ENCODE data around the gene MYO7A.

MYO7A gene

DNA sequence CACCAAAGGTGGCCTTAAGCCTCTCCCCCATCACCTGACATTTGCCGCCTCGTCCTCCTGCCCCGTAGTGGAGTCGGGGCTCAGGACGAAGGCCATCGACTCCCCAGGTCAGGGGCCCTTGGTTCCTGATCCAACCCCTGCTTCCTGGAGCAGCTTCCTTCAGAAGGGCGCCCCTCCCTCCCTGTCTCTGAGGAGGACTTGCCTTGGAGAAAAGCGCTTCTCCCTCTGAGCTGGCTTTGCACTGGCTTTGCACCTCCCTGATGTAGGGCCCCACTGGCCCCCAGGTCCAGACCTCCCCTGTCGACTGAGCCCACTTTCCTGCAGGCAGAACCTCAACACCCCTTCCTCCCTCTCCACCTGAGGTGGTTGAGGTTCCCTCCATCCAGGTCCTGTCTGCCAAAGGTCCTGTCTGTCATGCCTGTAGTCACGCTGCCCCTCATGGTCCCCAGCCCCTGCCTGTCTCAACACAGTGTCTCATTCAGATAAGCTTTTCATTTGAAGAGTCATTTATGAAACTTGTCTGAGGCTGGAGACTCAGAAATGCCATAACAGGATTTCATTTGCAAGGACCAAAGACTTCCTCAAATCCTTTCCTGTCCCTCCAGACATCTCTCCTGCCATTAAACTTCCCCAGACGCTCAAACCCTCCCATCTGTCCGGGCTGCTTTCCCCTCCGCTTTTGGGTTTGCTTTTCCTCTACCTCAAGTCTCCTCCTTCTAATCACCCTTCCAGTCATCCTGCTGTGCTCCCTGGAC lies 78.4 kb downstream of the MYO7A start:
- peaks cover 0 to 22% (median 0%) of the 10 kb centered on the region in 11 experiments; a peak in 4 of 22 replicates for H3K27me3 ChIP-seq
- H3K9ac ChIP-seq = 0 out of 22 replicates have a peak overlapping the region, but pooled peaks of 2 of the 11 experiments have one; percentile 4 to 18
- peak overlapping the region in 2 of 11 experiments; percentile 7 to 18; a peak in 2 of 22 replicates for H3K27ac ChIP-seq
- TF ChIP-seq Cebpa-rat (IDR thresholded peaks at IDR 0.05) = no peak
- H3K4me2 ChIP-seq = peak overlapping the region; percentile 59 to 92 (median 83)
- no peak overlapping the region for H3K4me3 ChIP-seq
- no peaks in the 10 kb centered on the region for H3K9me3 ChIP-seq (replicated peaks in 1 of 11)
- H4K20me1 ChIP-seq = peaks cover 0 to 33% (median 0%) of the 10 kb centered on the region in 11 experiments; a peak in 3 of 22 replicates
- H3K36me3 ChIP-seq = peaks cover 0 to 52% (median 0%) of the 10 kb centered on the region in 11 experiments; a peak in 5 of 22 replicates
- H3K4me1 ChIP-seq = peaks cover 39 to 72% (median 58%) of the 10 kb centered on the region in 10 experiments

DNA sequence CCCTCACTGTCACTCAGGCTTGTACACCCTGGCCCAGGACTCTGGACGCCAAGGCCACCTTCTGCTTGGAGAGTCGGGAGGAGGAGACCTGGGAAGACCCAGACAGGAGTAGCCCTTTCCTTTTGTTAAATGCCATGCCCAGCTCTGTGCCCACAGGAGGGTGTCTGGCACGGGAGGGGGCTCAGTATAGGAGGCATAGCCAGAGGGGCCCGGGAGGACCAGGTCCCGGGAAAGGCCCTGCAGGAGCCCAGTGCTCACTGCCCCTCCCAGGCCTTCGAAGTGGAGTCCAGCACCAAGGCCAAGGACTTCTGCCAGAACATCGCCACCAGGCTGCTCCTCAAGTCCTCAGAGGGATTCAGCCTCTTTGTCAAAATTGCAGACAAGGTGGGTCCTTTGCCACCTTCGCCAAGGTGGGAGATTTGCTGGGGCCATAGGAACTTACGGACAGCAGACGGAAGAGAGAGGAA lies 79.0 kb downstream of the MYO7A start:
- peaks cover 0 to 22% (median 0%) of the 10 kb centered on the region in 11 experiments; a peak in 4 of 22 replicates for H3K27me3 ChIP-seq
- peak overlapping the region; percentile 59 to 92 (median 83); a peak in 21 of 22 replicates for H3K4me2 ChIP-seq
- no peak overlapping the region for H3K9ac ChIP-seq
- H3K27ac ChIP-seq = peak overlapping the region in 1 of 11 experiments; percentile 18; a peak in 1 of 22 replicates
- no peak overlapping the region for H3K4me3 ChIP-seq
- peaks cover 0 to 54% (median 0%) of the 10 kb centered on the region in 11 experiments; a peak in 5 of 22 replicates for H3K36me3 ChIP-seq
- H4K20me1 ChIP-seq = peaks cover 0 to 33% (median 0%) of the 10 kb centered on the region in 11 experiments; a peak in 3 of 22 replicates
- TF ChIP-seq Cebpa-rat (IDR thresholded peaks at IDR 0.05) = no peak
- H3K9me3 ChIP-seq (replicated peaks in 1 of 11) = no peaks in the 10 kb centered on the region
- H3K4me1 ChIP-seq = peaks cover 39 to 69% (median 56%) of the 10 kb centered on the region in 10 experiments

DNA sequence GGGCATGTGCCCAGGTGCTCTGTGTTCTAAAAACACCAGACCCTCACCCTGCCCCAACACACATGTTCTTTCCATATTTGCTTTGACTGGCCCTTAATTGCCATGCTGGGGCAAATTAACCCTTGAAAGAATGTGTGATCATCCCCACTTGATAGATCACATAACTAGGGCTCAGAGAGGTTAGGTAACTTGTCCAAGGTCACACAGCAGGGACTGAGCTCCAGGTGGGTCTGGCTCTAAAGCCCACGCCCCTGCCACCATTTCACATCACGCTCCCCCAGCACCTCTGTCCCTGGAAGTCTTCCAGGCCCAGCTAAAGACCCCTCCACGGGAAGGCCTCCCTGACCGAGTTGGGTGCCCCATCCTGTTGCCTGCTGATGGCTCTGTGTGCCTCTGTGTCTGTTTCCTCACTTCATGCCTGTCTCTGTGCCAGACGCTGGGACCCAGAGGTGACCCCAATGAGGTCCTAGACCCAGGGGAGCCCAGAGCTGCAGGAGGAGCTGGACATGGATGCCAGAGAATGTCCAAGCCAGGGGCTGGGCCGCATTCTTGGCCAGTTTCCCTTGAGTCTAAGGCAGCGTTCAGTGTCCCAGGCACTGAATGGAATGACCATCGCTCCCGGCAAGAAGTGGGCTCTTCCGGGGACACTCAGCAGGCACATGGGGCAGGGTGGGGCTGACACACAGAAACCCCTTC lies 79.7 kb downstream of the MYO7A start:
- Histone ChIP-seq H3K4me3 (no peak overlapping the region), H3K9ac (no peak overlapping the region), H4K20me1 (peaks cover 0 to 33% (median 0%) of the 10 kb centered on the region in 11 experiments; a peak in 3 of 22 replicates), H3K27me3 (peaks cover 0 to 22% (median 0%) of the 10 kb centered on the region in 11 experiments; a peak in 4 of 22 replicates), H3K4me1 (peaks cover 39 to 62% (median 54%) of the 10 kb centered on the region in 10 experiments), H3K27ac (no peak overlapping the region), H3K9me3 (replicated peaks in 1 of 11) (no peaks in the 10 kb centered on the region), H3K36me3 (peaks cover 0 to 57% (median 0%) of the 10 kb centered on the region in 11 experiments; a peak in 5 of 22 replicates), H3K4me2 (peak overlapping the region in 4 of 11 experiments; percentile 83 to 92 (median 88); a peak in 4 of 22 replicates)
- no peak for TF ChIP-seq Cebpa-rat (IDR thresholded peaks at IDR 0.05)

DNA sequence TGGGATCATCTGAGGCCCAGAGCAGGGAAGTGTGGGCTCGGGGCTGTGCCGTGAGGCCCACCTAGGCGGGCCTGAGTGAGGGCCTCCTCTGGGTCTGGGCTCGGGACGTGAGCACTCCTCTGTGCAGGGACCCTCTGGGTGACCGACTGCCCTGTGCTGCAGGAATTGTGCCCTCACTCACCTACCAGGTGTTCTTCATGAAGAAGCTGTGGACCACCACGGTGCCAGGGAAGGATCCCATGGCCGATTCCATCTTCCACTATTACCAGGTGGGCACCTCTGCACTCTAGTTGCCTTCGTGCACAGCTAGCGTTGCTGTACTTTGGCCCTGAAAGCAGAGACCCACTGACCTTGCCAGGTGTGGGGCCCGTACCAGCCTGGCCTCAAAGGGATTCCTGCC lies 80.5 kb downstream of the MYO7A start:
- Histone ChIP-seq H3K9me3 (replicated peaks in 1 of 11) (no peaks in the 10 kb centered on the region), H3K4me1 (peaks cover 31 to 55% (median 46%) of the 10 kb centered on the region in 10 experiments), H3K4me3 (no peak overlapping the region)

DNA sequence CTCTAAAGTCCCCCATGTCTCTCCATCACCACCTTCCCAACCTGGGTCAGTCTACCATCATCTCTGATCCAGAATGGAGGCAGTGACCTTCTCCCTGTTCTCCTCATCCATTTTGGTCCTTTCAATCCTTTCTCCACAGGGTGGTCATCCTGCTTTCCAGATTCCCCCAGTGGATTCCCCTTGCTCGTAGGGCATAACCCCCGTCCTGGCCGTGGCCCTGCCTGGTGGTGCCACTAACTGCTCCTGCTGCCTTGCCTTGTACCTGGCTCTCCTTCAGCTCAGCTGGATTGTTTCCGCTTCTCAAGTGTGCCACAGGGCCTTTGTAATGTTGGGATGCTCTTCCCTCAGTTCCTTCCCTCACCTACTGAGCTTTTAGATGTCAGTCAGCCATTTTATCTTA lies 81.6 kb downstream of the MYO7A start:
- Histone ChIP-seq H3K36me3 (peaks cover 0 to 76% (median 0%) of the 10 kb centered on the region in 11 experiments; a peak in 5 of 22 replicates), H3K9ac (no peak overlapping the region), H4K20me1 (peaks cover 0 to 25% (median 0%) of the 10 kb centered on the region in 11 experiments; a peak in 3 of 22 replicates), H3K27ac (no peak overlapping the region), H3K27me3 (peaks cover 0 to 13% (median 0%) of the 10 kb centered on the region in 11 experiments; a peak in 3 of 22 replicates), H3K9me3 (replicated peaks in 1 of 11) (no peaks in the 10 kb centered on the region), H3K4me1 (peaks cover 23 to 43% (median 35%) of the 10 kb centered on the region in 10 experiments), H3K4me2 (no peak overlapping the region), H3K4me3 (no peak overlapping the region)
- TF ChIP-seq Cebpa-rat (IDR thresholded peaks at IDR 0.05) = no peak

More for the DNA sequence above, 80.5 kb downstream of the MYO7A start:
- H3K4me2 ChIP-seq = peak overlapping the region in 7 of 11 experiments; percentile 26 to 71 (median 41); a peak in 11 of 22 replicates
- H4K20me1 ChIP-seq = peaks cover 0 to 33% (median 0%) of the 10 kb centered on the region in 11 experiments; a peak in 3 of 22 replicates
- H3K27me3 ChIP-seq = peaks cover 0 to 22% (median 0%) of the 10 kb centered on the region in 11 experiments; a peak in 4 of 22 replicates
- TF ChIP-seq Cebpa-rat (IDR thresholded peaks at IDR 0.05) = no peak
- H3K9ac ChIP-seq = no peak overlapping the region
- peaks cover 0 to 65% (median 0%) of the 10 kb centered on the region in 11 experiments; a peak in 5 of 22 replicates for H3K36me3 ChIP-seq
- no peak overlapping the region for H3K27ac ChIP-seq

DNA sequence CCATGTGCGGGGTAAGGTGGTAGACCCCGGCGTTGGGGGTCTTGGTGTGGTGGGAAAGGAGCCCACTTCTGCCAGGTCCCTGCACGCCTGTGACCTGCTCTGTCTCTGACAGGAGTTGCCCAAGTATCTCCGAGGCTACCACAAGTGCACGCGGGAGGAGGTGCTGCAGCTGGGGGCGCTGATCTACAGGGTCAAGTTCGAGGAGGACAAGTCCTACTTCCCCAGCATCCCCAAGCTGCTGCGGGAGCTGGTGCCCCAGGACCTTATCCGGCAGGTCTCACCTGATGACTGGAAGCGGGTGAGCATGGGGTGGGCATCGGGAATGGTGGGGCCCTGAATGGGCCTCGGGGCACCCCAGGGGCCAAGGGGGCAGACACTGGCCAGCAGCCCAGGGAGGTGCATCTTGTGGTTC lies 83.0 kb downstream of the MYO7A start:
- Histone ChIP-seq H3K9ac (no peak overlapping the region), H3K27ac (no peak overlapping the region), H3K4me2 (no peak overlapping the region), H3K36me3 (peaks cover 0 to 90% (median 0%) of the 10 kb centered on the region in 11 experiments; a peak in 5 of 22 replicates), H3K4me3 (no peak overlapping the region), H3K27me3 (no peaks in the 10 kb centered on the region), H3K4me1 (peaks cover 11 to 33% (median 26%) of the 10 kb centered on the region in 10 experiments), H3K9me3 (replicated peaks in 1 of 11) (no peaks in the 10 kb centered on the region), H4K20me1 (peaks cover 0 to 12% (median 0%) of the 10 kb centered on the region in 11 experiments; a peak in 3 of 22 replicates)
- TF ChIP-seq Cebpa-rat (IDR thresholded peaks at IDR 0.05) = no peak

DNA sequence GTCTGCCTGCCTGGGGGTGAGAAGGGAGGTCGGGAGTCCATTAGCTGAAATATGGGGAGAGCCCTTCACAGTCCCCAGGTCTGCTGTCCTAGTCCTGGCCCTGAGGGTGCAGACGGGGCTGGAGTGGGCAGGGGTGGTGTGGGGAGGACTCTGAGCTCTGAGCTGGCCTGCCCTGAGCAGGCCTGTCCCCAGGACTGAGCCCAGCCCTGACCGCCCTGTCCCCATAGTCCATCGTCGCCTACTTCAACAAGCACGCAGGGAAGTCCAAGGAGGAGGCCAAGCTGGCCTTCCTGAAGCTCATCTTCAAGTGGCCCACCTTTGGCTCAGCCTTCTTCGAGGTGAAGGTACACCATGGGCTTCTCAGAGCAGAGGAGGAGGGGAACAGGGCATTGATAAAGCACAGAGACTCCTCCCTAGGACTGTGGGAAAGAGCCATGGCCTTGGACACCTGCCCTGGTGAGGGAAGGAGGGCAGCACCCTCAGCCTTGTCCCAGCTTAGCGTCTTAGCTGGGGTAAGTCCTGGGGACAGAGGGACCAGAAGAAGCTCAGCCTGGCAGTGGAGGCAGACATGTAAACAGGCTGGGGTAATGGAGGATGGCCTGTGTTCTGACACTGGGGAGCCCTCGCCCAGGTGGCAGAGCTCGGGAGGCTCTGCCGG lies 83.7 kb downstream of the MYO7A start:
- Histone ChIP-seq H3K27me3 (no peaks in the 10 kb centered on the region), H3K36me3 (peaks cover 0 to 92% (median 0%) of the 10 kb centered on the region in 11 experiments; a peak in 5 of 22 replicates), H3K9me3 (replicated peaks in 1 of 11) (no peaks in the 10 kb centered on the region), H3K4me3 (no peak overlapping the region), H3K9ac (no peak overlapping the region), H3K27ac (no peak overlapping the region), H3K4me2 (no peak overlapping the region), H3K4me1 (peaks cover 11 to 33% (median 26%) of the 10 kb centered on the region in 10 experiments), H4K20me1 (peaks cover 0 to 8% (median 0%) of the 10 kb centered on the region in 11 experiments; a peak in 2 of 22 replicates)
- TF ChIP-seq Cebpa-rat (IDR thresholded peaks at IDR 0.05) = no peak

Measured in BLaER1 treated with 17β-estradiol and CSF1 and Interleukin-3, amounts not matched to agents 10 nM and 100 nM (cell line).